Cardiac muscle cell (in vitro differentiated cells and primary cell): ENCODE results near the gene BRI3. TPM values are rescaled to one million over a fixed set of nuclear protein-coding genes. Genes with fewer than 3 reads are reported as not detected.

ENCODE experiments used
- DNase-seq, 2 donors: peaks; one replicate each; pipeline versions ENCODE4 v3.0.0 to v3.0.0-alpha.2; 2010 to 2017; ENCODE audit warnings: low read depth in 1 of 2, low spot score in 1 of 2
- H3K27ac ChIP-seq: fragments of 200-600 bp; sonication (generic); 2 replicates; pipeline ENCODE4 v1.5.1; 2016
- H3K27me3 ChIP-seq: fragments of 200-600 bp; sonication (generic); 2 replicates; pipeline ENCODE4 v1.6.0; 2016; ENCODE audit warnings: control low read depth
- H3K36me3 ChIP-seq: fragments of 200-600 bp; sonication (generic); 2 replicates; pipeline ENCODE4 v1.5.1; 2016; ENCODE audit warnings: control low read depth
- H3K4me1 ChIP-seq: fragments of 200-600 bp; sonication (generic); 2 replicates; pipeline ENCODE4 v1.8.1; 2017; ENCODE audit warnings: low read depth, mild to moderate bottlenecking, mixed run types
- H3K4me3 ChIP-seq: fragments of 200-600 bp; sonication (generic); 2 replicates; pipeline ENCODE4 v1.5.1; 2016; ENCODE audit warnings: mild to moderate bottlenecking
- H3K9me3 ChIP-seq: fragments of 200-600 bp; sonication (generic); 2 replicates; pipeline ENCODE4 v1.5.1; 2017; ENCODE audit warnings: low read depth, mild to moderate bottlenecking, control low read depth
- CTCF ChIP-seq: IDR thresholded peaks from 2 replicates; pipeline ENCODE4 v1.5.1; 2012; ENCODE audit warnings: low read depth, mild to moderate bottlenecking, low read length
- polyA plus RNA-seq: library from polyadenylated mRNA; unstranded; fragments of >200 nt; fragmentation: Nextera tagmentation; extraction: Ambion mirVana; gene quantifications from 2 replicates; pipeline ENCODE4 v1.2.1, GENCODE V29; 2016
- total RNA-seq: library from RNA; depleted of rRNA; stranded (reverse); fragments of >200 nt; gene quantifications from 2 replicates; pipeline ENCODE4 v1.2.3, GENCODE V29; 2016

Gene BRI3
- total and polyA plus RNA-seq, 2 experiments from 2014 or later, result 23.0 to 50.8 TPM

- Histone ChIP-seq H3K36me3 (no peaks in the 10 kb centered on the region), H3K27ac (no peak overlapping the region), H3K4me3 (no peak overlapping the region), H3K4me1 (no peaks in the 10 kb centered on the region), H3K27me3 (no peaks in the 10 kb centered on the region), H3K9me3 (no peaks in the 10 kb centered on the region)
- no peak for TF ChIP-seq CTCF
- DNase-seq, result no peak
Measured at GRCh38 chr7:98267303-98267702, 14.2 kb upstream of the BRI3 start.

DNA sequence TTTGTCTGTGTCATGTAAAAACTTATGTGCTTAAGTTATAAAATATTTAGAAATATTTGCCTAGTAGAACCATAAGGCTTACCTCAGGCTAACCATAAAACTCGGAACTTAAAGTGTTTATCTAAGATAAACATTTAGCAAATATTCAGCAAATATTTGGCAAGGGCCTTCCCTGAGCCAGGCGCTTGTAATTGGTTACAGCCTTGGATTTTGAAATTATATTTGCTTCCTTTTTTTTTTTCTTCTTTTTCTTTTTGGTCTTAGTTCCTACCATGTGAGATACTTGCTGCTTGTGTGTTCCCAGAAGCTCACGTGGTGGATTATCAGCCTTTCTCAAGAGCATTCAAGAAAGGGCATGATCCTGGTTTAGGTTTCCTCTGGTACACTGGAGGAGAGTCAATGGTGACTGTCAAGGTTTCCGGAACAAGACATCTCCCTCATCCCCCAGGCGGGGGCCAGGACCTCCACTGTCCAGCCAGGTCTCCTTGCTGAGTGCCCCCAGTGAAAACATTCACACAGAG lies 5.2 kb upstream of the BRI3 start:
- DNase-seq, result peak in 1 of 2 donors; percentile 81
- no peaks in the 10 kb centered on the region for H3K9me3 ChIP-seq
- H3K36me3 ChIP-seq, result no peaks in the 10 kb centered on the region
- H3K27ac ChIP-seq, result no peak overlapping the region
- no peak overlapping the region for H3K4me3 ChIP-seq
- no peaks in the 10 kb centered on the region for H3K27me3 ChIP-seq
- H3K4me1 ChIP-seq, result no peaks in the 10 kb centered on the region
- no peak for TF ChIP-seq CTCF

DNA sequence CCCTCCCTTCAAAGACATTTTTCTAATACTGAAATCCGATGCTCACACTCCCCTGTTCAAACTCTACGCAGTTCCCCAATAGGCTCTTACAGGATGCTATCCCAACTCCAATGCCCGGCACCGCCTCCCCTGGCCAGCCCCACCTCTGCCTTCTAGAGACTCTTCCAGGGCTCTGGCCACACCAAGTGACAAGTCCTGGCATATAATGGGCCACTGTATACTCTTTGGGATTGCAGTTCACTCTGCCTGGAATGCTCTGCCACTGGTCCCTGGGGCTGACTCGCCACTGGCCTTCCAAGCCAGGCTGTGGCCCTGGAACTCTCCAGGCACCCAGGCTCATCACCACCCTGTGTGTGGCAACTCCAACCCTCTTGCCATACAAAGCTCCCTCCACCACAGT lies 3.1 kb upstream of the BRI3 start:
- Histone ChIP-seq H3K27ac (no peak overlapping the region), H3K36me3 (no peaks in the 10 kb centered on the region), H3K4me3 (no peak overlapping the region), H3K4me1 (no peaks in the 10 kb centered on the region), H3K27me3 (no peaks in the 10 kb centered on the region), H3K9me3 (no peaks in the 10 kb centered on the region)
- no peak for DNase-seq
- TF ChIP-seq CTCF, result no peak

GRCh38 chr7:98278936-98279335 lies 2.5 kb upstream of the BRI3 start:
- no peak for TF ChIP-seq CTCF
- no peaks in the 10 kb centered on the region for H3K9me3 ChIP-seq
- no peak for DNase-seq
- H3K4me1 ChIP-seq, result no peaks in the 10 kb centered on the region
- H3K27ac ChIP-seq, result no peak overlapping the region
- H3K36me3 ChIP-seq, result no peaks in the 10 kb centered on the region
- no peak overlapping the region for H3K4me3 ChIP-seq
- H3K27me3 ChIP-seq, result no peaks in the 10 kb centered on the region

DNA sequence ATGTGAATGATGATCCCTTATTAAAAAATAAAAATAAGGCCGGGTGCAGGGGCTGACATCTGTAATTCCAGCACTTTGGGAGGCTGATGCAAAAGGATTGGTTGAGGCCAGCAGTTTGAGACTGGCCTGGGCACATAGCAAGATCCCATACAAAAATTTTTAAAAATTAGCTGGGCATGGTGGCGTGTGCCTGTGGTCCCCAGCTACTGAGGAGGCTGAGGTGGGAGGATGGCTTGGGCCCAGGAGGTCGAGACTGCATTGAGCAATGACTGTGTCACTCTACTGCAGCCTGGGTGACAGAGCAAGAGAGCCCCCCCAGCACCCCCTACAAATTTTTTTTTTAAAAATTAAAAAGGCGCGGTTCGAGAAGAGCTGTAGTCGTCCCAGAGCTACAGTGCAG lies 1.2 kb upstream of the BRI3 start:
- Histone ChIP-seq H3K27ac (no peak overlapping the region), H3K9me3 (no peaks in the 10 kb centered on the region), H3K36me3 (no peaks in the 10 kb centered on the region), H3K4me1 (peaks cover 7% of the 10 kb centered on the region), H3K27me3 (no peaks in the 10 kb centered on the region), H3K4me3 (no peak overlapping the region)
- no peak for TF ChIP-seq CTCF
- DNase-seq, result no peak
